ENCODE data around the gene C6orf120. TPM values are rescaled to one million over a fixed set of nuclear protein-coding genes. Genes with fewer than 3 reads are reported as not detected.

Gene C6orf120
- total and polyA plus RNA-seq, 2 of the 13 experiments (the other 11 are each of a cell fraction or from before 2014, with no cell fraction given) = 21.7 to 29.9 TPM

- no peak for TF ChIP-seq MNT (IDR thresholded peaks at IDR 0.05)
- TF ChIP-seq PAX8 (CRISPR knock-in tag; IDR thresholded peaks at IDR 0.05; ENCODE audit: borderline replicate concordance) = no peak
- TF ChIP-seq CENPT (CRISPR knock-in tag; IDR thresholded peaks at IDR 0.05; ENCODE audit: low read depth) = no peak
- TF ChIP-seq, protein P1, sequence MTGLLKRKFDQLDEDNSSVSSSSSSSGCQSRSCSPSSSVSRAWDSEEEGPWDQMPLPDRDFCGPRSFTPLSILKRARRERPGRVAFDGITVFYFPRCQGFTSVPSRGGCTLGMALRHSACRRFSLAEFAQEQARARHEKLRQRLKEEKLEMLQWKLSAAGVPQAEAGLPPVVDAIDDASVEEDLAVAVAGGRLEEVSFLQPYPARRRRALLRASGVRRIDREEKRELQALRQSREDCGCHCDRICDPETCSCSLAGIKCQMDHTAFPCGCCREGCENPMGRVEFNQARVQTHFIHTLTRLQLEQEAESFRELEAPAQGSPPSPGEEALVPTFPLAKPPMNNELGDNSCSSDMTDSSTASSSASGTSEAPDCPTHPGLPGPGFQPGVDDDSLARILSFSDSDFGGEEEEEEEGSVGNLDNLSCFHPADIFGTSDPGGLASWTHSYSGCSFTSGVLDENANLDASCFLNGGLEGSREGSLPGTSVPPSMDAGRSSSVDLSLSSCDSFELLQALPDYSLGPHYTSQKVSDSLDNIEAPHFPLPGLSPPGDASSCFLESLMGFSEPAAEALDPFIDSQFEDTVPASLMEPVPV (CRISPR knock-in tag; IDR thresholded peaks at IDR 0.05) = no peak
- TF ChIP-seq, protein P2, sequence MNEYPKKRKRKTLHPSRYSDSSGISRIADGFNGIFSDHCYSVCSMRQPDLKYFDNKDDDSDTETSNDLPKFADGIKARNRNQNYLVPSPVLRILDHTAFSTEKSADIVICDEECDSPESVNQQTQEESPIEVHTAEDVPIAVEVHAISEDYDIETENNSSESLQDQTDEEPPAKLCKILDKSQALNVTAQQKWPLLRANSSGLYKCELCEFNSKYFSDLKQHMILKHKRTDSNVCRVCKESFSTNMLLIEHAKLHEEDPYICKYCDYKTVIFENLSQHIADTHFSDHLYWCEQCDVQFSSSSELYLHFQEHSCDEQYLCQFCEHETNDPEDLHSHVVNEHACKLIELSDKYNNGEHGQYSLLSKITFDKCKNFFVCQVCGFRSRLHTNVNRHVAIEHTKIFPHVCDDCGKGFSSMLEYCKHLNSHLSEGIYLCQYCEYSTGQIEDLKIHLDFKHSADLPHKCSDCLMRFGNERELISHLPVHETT (CRISPR knock-in tag; conservative IDR thresholded peaks at IDR 0.05) = no peak
- TF ChIP-seq ZNF496 (CRISPR knock-in tag; IDR thresholded peaks at IDR 0.05; ENCODE audit: insufficient replicate concordance) = no peak
- peak; percentile 53; the same call in 1 of the 2 replicates for TF ChIP-seq ZNF292 (CRISPR knock-in tag; IDR thresholded peaks at IDR 0.05; ENCODE audit: borderline replicate concordance, low read depth)
- TF ChIP-seq ZFP36L1 (CRISPR knock-in tag; IDR thresholded peaks at IDR 0.05) = no peak
- no peak for TF ChIP-seq TRIM24 (CRISPR knock-in tag; IDR thresholded peaks at IDR 0.05)
- TF ChIP-seq SAFB2 (CRISPR knock-in tag; IDR thresholded peaks at IDR 0.05; ENCODE audit: borderline replicate concordance, low read depth) = no peak
- 0 out of 2 replicates have a peak, but pooled peaks have one; percentile 28 for TF ChIP-seq NFE2L1 (CRISPR knock-in tag; IDR thresholded peaks at IDR 0.05; ENCODE audit: borderline replicate concordance)
- TF ChIP-seq AHR (CRISPR knock-in tag; IDR thresholded peaks at IDR 0.05) = no peak; the same call in 1 of the 2 replicates
- TF ChIP-seq TMF1 (CRISPR knock-in tag; IDR thresholded peaks at IDR 0.05; ENCODE audit: low read depth) = no peak
- TF ChIP-seq ZBTB33 (CRISPR knock-in tag; IDR thresholded peaks at IDR 0.05) = no peak
- no peak for TF ChIP-seq PCBP2 (optimal IDR thresholded peaks at IDR 0.05; ENCODE audit: low read depth, low read length, poor library complexity, severe bottlenecking)
- no peak for TF ChIP-seq ZBTB25 (CRISPR knock-in tag; IDR thresholded peaks at IDR 0.05)
Observed at GRCh38 chr6:169722362-169723199, 20.7 kb downstream of the C6orf120 start (continued).
